GM13977 (cell line): ENCODE measurements around the gene NETO2.

Experiments
- DNase-seq: peaks from one replicate; pipeline ENCODE4 v3.0.0; 2012; ENCODE audit warnings: low spot score
- CTCF ChIP-seq: IDR thresholded peaks from 2 replicates; pipeline ENCODE4 v1.5.1; 2012; ENCODE audit warnings: mild to moderate bottlenecking, control low read depth; ENCODE audit not compliant: insufficient read depth; ENCODE audit errors: extremely low read depth, missing control alignments
- in situ Hi-C: fragments of 300-500 bp; cut with MboI; formaldehyde crosslinking; loops from one replicate; pipeline ENCODE4 v1.12.0; 2022; ENCODE audit warnings: low sequenced_read_pairs, low pct_unique_long_range_greater_than_20kb, mixed read lengths, inconsistent platforms; ENCODE audit not compliant: unreplicated experiment

The NETO2 gene

DNA sequence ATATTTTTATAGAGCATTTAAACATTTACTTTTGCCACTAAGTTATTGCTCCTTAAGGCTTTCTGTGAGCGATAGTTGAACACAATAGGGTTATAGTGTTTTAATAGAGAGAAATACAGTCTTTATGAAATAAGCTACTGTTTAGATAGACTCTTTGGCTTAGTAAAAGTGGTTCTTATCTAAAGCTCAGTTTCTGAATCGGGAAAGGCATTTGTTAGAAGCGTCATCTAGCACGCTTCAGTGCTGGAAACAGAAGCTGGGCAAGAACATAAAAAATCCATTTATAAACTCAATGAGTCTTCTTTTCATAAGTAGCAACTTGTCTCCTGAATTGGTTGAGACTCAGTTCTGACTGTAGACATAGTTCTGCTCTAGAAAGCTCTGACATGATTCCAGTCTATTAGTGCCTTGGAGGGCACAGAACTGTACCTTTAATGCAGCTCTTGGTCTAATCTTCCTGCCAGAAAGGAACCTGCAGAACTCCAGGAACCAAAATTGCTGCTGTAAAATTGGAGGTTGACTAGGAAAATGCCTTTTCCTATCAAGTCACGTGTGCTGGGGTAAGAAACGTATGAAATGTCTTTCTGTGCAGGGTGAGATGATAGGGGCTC is 114.9 kb downstream of the NETO2 start:
- DNase-seq: no peak
- in situ Hi-C loops: no loop called here

More for the DNA sequence above, 114.9 kb downstream of the NETO2 start:
- no peak for TF ChIP-seq CTCF
